K562 (cell line): ENCODE measurements around the gene TRIM13. TPM values are rescaled to one million over a fixed set of nuclear protein-coding genes. Genes with fewer than 3 reads are reported as not detected.

ENCODE experiments used
- ATF1 ChIP-seq, 2 experiments: fragments of 450-650 bp in 1 of 2; IDR thresholded peaks; 2 replicates each; pipeline ENCODE4 v1.6.1; 2016; ENCODE audit warnings: missing compliant biosample characterization in 1 of 2, missing genetic modification characterization in 1 of 2
- CBFA2T3 ChIP-seq: fragments of 450-650 bp; IDR thresholded peaks from 2 replicates; pipeline ENCODE4 v1.6.1; 2017
- CHD1 ChIP-seq: fragments of 200-600 bp; sonication (generic); IDR thresholded peaks from one replicate; pipeline ENCODE4 v1.6.1; 2012; ENCODE audit warnings: mild to moderate bottlenecking, moderate library complexity, low read length, inconsistent platforms
- CHD2 ChIP-seq: IDR thresholded peaks from 2 replicates; pipeline ENCODE4 v1.6.1; 2011; ENCODE audit warnings: low read depth, low read length
- CTBP1 ChIP-seq: fragments of 450-650 bp; IDR thresholded peaks from 2 replicates; pipeline ENCODE4 v1.6.1; 2016; ENCODE audit warnings: borderline replicate concordance
- E2F6 ChIP-seq, 2 experiments: IDR thresholded peaks; 2 replicates each; pipeline ENCODE4 v1.6.1; 2011; ENCODE audit warnings: borderline replicate concordance in 1 of 2, control low read depth in 1 of 2, low read depth in 1 of 2, low read length in 1 of 2, mild to moderate bottlenecking in 1 of 2, mixed read lengths in 1 of 2, moderate library complexity in 1 of 2; ENCODE audit not compliant: insufficient read depth in 1 of 2, insufficient read length in 1 of 2, poor library complexity in 1 of 2, severe bottlenecking in 1 of 2; ENCODE audit errors: extremely low read depth in 1 of 2
- GABPA ChIP-seq: fragments of 200-800 bp; sonication (Bioruptor generic); conservative IDR thresholded peaks from 2 replicates; pipeline ENCODE4 v1.6.1; 2016; ENCODE audit warnings: low read depth, missing genetic modification characterization, missing compliant biosample characterization
- IRF9 ChIP-seq: fragments of 450-650 bp; IDR thresholded peaks from 2 replicates; pipeline ENCODE4 v1.6.1; 2016; ENCODE audit warnings: missing biosample characterization, missing genetic modification characterization
- JUND ChIP-seq, 2 experiments: IDR thresholded peaks; 2 replicates in 1 of 2; 3 replicates in 1 of 2; pipeline ENCODE4 v1.6.1; 2011; ENCODE audit warnings: borderline replicate concordance in 2 of 2, low read depth in 2 of 2, low read length in 2 of 2, improper control_type of control experiment in 1 of 2, missing biosample characterization in 1 of 2, missing genetic modification characterization in 1 of 2, missing genetic modification reagents in 1 of 2
- MAX ChIP-seq: sonication (generic); formaldehyde crosslinking; IDR thresholded peaks from 2 replicates; pipeline ENCODE4 v1.9.0; 2022; ENCODE audit warnings: mild to moderate bottlenecking, missing genetic modification reagents
- MAZ ChIP-seq, 2 experiments: fragments of 450-650 bp in 1 of 2; sonication (generic) in 1 of 2; formaldehyde crosslinking; IDR thresholded peaks in 1 of 2; conservative IDR thresholded peaks in 1 of 2; 2 replicates each; pipeline versions ENCODE4 v1.4.0 to v1.5.0; 2020; ENCODE audit warnings: mild to moderate bottlenecking in 1 of 2, missing genetic modification reagents in 1 of 2
- MTA3 ChIP-seq: fragments of 450-650 bp; formaldehyde crosslinking; IDR thresholded peaks from 2 replicates; pipeline ENCODE4 v1.6.1; 2017; ENCODE audit warnings: mild to moderate bottlenecking, borderline replicate concordance
- PHB2 ChIP-seq: fragments of 450-650 bp; IDR thresholded peaks from 2 replicates; pipeline ENCODE4 v1.6.1; 2017; ENCODE audit warnings: low read depth
- RAD21 ChIP-seq, 2 experiments: fragments of 250-450 bp in 1 of 2; fragments of 450-650 bp in 1 of 2; sonication (Bioruptor Pico) in 1 of 2; formaldehyde crosslinking in 1 of 2; IDR thresholded peaks in 1 of 2; conservative IDR thresholded peaks in 1 of 2; 2 replicates each; pipeline versions ENCODE4 v1.4.0 to v1.8.0; 2020 to 2022; ENCODE audit warnings: mild to moderate bottlenecking in 2 of 2, moderate library complexity in 1 of 2
- RNF219 ChIP-seq: fragments of 250-450 bp; sonication (Bioruptor Pico); IDR thresholded peaks from 2 replicates; pipeline ENCODE4 v1.5.0; 2022; ENCODE audit warnings: mild to moderate bottlenecking
- ZBTB2 ChIP-seq: fragments of 450-650 bp; IDR thresholded peaks from 2 replicates; pipeline ENCODE4 v1.6.1; 2016; ENCODE audit warnings: antibody characterized with exemption
- polyA plus RNA-seq, 8 experiments: library from polyadenylated mRNA; depleted of rRNA in 4 of 8; stranded (reverse) in 5 of 8; unstranded in 3 of 8; fragments of >200 nt; fragmentation: Nextera tagmentation in 2 of 8; fragmentation: Illumina TruSeq in 1 of 8; extraction: Ambion mirVana in 2 of 8; extraction: Trizol in 1 of 8; gene quantifications; 2 replicates each; pipeline versions ENCODE4 v1.2.1 to v1.2.3, GENCODE V29; 2011 to 2014; ENCODE audit warnings: inconsistent platforms in 1 of 8, missing spikeins in 1 of 8
- total RNA-seq, 7 experiments: library from RNA; depleted of rRNA in 6 of 7; stranded (reverse); fragments of >200 nt in 6 of 7; fragmentation: Illumina TruSeq in 2 of 7; extraction: Trizol in 2 of 7; gene quantifications; 2 replicates each; pipeline versions ENCODE4 v1.2.1 to v1.2.3, GENCODE V29; 2011 to 2021; ENCODE audit warnings: low replicate concordance in 1 of 7

TRIM13 gene
- total and polyA plus RNA-seq, 9 of the 15 experiments (the other 6 are each of a cell fraction or from before 2014, with no cell fraction given), result 12.1 to 30.6 (median 17.8) TPM

- TF ChIP-seq MAZ (CRISPR knock-in tag; conservative IDR thresholded peaks at IDR 0.05 in 1 of 2, IDR thresholded peaks at IDR 0.05 in 1 of 2) (peak; percentile 8 to 64; a peak in 3 of 4 replicates), MTA3 (no peak), CHD1 (no peak), ATF1 (CRISPR knock-in tag; IDR thresholded peaks at IDR 0.05) (no peak), ATF1 (tag; IDR thresholded peaks at IDR 0.05) (no peak), CTBP1 (no peak), GABPA (tag) (peak; percentile 80), PHB2 (no peak), E2F6 (IDR thresholded peaks at IDR 0.05; ENCODE audit: borderline replicate concordance in 1 of 2, extremely low read depth in 1 of 2, insufficient read depth in 1 of 2, insufficient read length in 1 of 2, low read depth in 1 of 2, low read length in 1 of 2, poor library complexity in 1 of 2, severe bottlenecking in 1 of 2) (peak in 1 of 2 experiments; percentile 92), RNF219 (CRISPR knock-in tag) (no peak), RAD21 (CRISPR knock-in tag; conservative IDR thresholded peaks at IDR 0.05 in 1 of 2, IDR thresholded peaks at IDR 0.05 in 1 of 2) (no peak), CBFA2T3 (no peak), JUND (IDR thresholded peaks at IDR 0.05; ENCODE audit: borderline replicate concordance, low read depth, low read length) (0 out of 2 replicates have a peak, but pooled peaks have one; percentile 26), JUND (tag; IDR thresholded peaks at IDR 0.05; ENCODE audit: borderline replicate concordance, low read depth, low read length) (no peak; the same call in 2 of the 3 replicates), MAX (0 out of 2 replicates have a peak, but pooled peaks have one; percentile 29), ZBTB2 (no peak), CHD2 (no peak), IRF9 (tag) (no peak)
These were observed 504 bp upstream of the TRIM13 start (continued) for GRCh38 chr13:49996161-49996915.
